ENCODE measurements around the gene RBMS1. TPM values are rescaled to one million over a fixed set of nuclear protein-coding genes. Genes with fewer than 3 reads are reported as not detected.

The RBMS1 gene
- total RNA-seq, 1 experiment from 2014 or later, result 77.5 TPM

- Histone ChIP-seq H4K8ac (replicated peaks; ENCODE audit: insufficient read length, low read depth, low read length) (no peak overlapping the region), H4K91ac (ENCODE audit: insufficient read length, low read depth, low read length) (no peak overlapping the region), H3K14ac (ENCODE audit: insufficient read depth, low read length) (no peak overlapping the region), H3T11ph (ENCODE audit: low read length) (no peak overlapping the region), H3K79me2 (ENCODE audit: insufficient read depth, low read length) (no peaks in the 10 kb centered on the region), H3K56ac (ENCODE audit: insufficient read length, low read depth, low read length) (no peak overlapping the region), H2AK5ac (ENCODE audit: insufficient read length, low read length) (no peak overlapping the region), H2BK120ac (ENCODE audit: low read depth, low read length, poor library complexity, severe bottlenecking) (no peak overlapping the region), H2BK5ac (ENCODE audit: insufficient read length, low read length) (no peak overlapping the region), H3K79me1 (ENCODE audit: insufficient read depth, low read depth, low read length, poor library complexity, severe bottlenecking) (no peaks in the 10 kb centered on the region), H4K20me1 (ENCODE audit: control insufficient read depth, insufficient read depth, insufficient read length) (no peaks in the 10 kb centered on the region), H3K27me3 (ENCODE audit: insufficient read depth, low read length) (no peaks in the 10 kb centered on the region), H2AFZ (ENCODE audit: low read length) (no peak overlapping the region), H2BK12ac (ENCODE audit: insufficient read length, low read depth, low read length) (no peak overlapping the region), H3K4me1 (ENCODE audit: insufficient read depth, low read length) (no peaks in the 10 kb centered on the region; the same call in 1 of the 2 replicates), H3K4ac (ENCODE audit: low read depth, low read length) (no peak overlapping the region), H4K5ac (ENCODE audit: insufficient read length, low read depth, low read length) (no peak overlapping the region), H3K18ac (ENCODE audit: insufficient read length, low read depth, low read length) (no peak overlapping the region), H2BK20ac (ENCODE audit: low read depth, low read length, poor library complexity, severe bottlenecking) (no peak overlapping the region), H2BK15ac (ENCODE audit: low read depth, low read length) (no peak overlapping the region), H3K23ac (ENCODE audit: insufficient read length, low read depth, low read length) (no peak overlapping the region), H3K9ac (ENCODE audit: extremely low read depth, insufficient read length, low read length) (no peak overlapping the region), H3K23me2 (ENCODE audit: insufficient read length, low read depth, low read length, poor library complexity, severe bottlenecking) (no peaks in the 10 kb centered on the region), H3K27ac (ENCODE audit: insufficient read length, low read depth, low read length) (no peak overlapping the region), H3K9me3 (ENCODE audit: control insufficient read depth, low read depth, low read length) (no peaks in the 10 kb centered on the region), H3K4me2 (ENCODE audit: insufficient read depth, insufficient read length, low read length) (no peak overlapping the region)
- Mint-ChIP-seq H3K36me3 (ENCODE audit: insufficient read depth in 1 of 3, low read depth in 3 of 3) (no peaks in the 10 kb centered on the region), H3K4me3 (no peak overlapping the region), H3K27me3 (ENCODE audit: low read depth) (no peaks in the 10 kb centered on the region), H3K27ac (no peak overlapping the region), H3K4me1 (peaks cover 28 to 30% of the 10 kb centered on the region in 2 experiments), H3K9me3 (no peaks in the 10 kb centered on the region)
- no peak for DNase-seq
- no CpG with 5 or more reads among the region's 2 CpGs for WGBS (ENCODE audit: extremely low coverage, insufficient read length, low lambda C conversion rate)
- no peak for TF ChIP-seq CTCF (conservative IDR thresholded peaks at IDR 0.05)
Observed at GRCh38 chr2:160325418-160325817, 168.2 kb downstream of the RBMS1 start.

Data from H9 (cell line).